ENCODE measurements around the gene RBMS1. TPM values are rescaled to one million over a fixed set of nuclear protein-coding genes. Genes with fewer than 3 reads are reported as not detected.
A peak's percentile ranks its signal among the peaks of the same experiment; 100 is the strongest.

Gene RBMS1
- total RNA-seq, 4 donors from 2014 or later: 13.5 to 31.6 (median 23.0) TPM

- no peak overlapping the region for H3K4me3 ChIP-seq
- no peaks in the 10 kb centered on the region for H3K36me3 ChIP-seq
- TF ChIP-seq EP300 (IDR thresholded peaks at IDR 0.05; ENCODE audit: low read depth) (no peak), POLR2AphosphoS5 (IDR thresholded peaks at IDR 0.05) (peak in 1 of 3 donors; percentile 27)
- peaks cover 30 to 98% (median 58%) of the 10 kb centered on the region in 4 donors for H3K4me1 ChIP-seq
- peak overlapping the region; percentile 45 to 68 (median 66) for H3K27ac ChIP-seq
- H3K27me3 ChIP-seq: peaks cover 5% of the 10 kb centered on the region
- WGBS, 2 donors (ENCODE audit: low coverage in 1 of 2): 51 to 81% methylated on average over 2 of the region's 2 CpGs
- intact Hi-C loops (cut with DNase I; ENCODE audit: low total_unique reads): no loop called here
- DNase-seq: no peak
- H3K9me3 ChIP-seq: no peaks in the 10 kb centered on the region
- in situ Hi-C loops (cut with MboI; ENCODE audit: low pct_ligation_motif_present in 1 of 4, low pct_unique_long_range_greater_than_20kb in 1 of 4, low sequenced_read_pairs in 3 of 4): no loop called here
These were observed 117.7 kb downstream of the RBMS1 start for GRCh38 chr2:160375802-160376469.

GRCh38 chr2:160375037-160375436 is 118.6 kb downstream of the RBMS1 start:
- DNase-seq: no peak
- no peaks in the 10 kb centered on the region for H3K36me3 ChIP-seq
- H3K27ac ChIP-seq: peak overlapping the region; percentile 45 to 68 (median 66)
- WGBS, 2 donors (ENCODE audit: low coverage in 1 of 2): 83 to 87% methylated on average over 1 to 4 of the region's 4 CpGs
- H3K27me3 ChIP-seq: peaks cover 6% of the 10 kb centered on the region
- intact Hi-C loops (cut with DNase I; ENCODE audit: low total_unique reads): no loop called here
- no peak overlapping the region for H3K4me3 ChIP-seq
- H3K4me1 ChIP-seq: peaks cover 30 to 94% (median 53%) of the 10 kb centered on the region in 4 donors
- H3K9me3 ChIP-seq: no peaks in the 10 kb centered on the region
- no peak for TF ChIP-seq EP300 (IDR thresholded peaks at IDR 0.05; ENCODE audit: low read depth)
- no peak for TF ChIP-seq POLR2A (IDR thresholded peaks at IDR 0.05)
- no peak for TF ChIP-seq POLR2AphosphoS5 (IDR thresholded peaks at IDR 0.05)
- no peak for TF ChIP-seq CTCF (IDR thresholded peaks at IDR 0.05)
- in situ Hi-C loops (cut with MboI; ENCODE audit: low pct_ligation_motif_present in 1 of 4, low pct_unique_long_range_greater_than_20kb in 1 of 4, low sequenced_read_pairs in 3 of 4): no loop called here

- H3K36me3 ChIP-seq: no peaks in the 10 kb centered on the region
- no peak overlapping the region for H3K4me3 ChIP-seq
- peaks cover 12% of the 10 kb centered on the region for H3K27me3 ChIP-seq
- TF ChIP-seq EP300 (IDR thresholded peaks at IDR 0.05; ENCODE audit: low read depth) (no peak), POLR2A (IDR thresholded peaks at IDR 0.05) (no peak), CTCF (IDR thresholded peaks at IDR 0.05) (no peak), POLR2AphosphoS5 (IDR thresholded peaks at IDR 0.05) (no peak)
- peaks cover 35 to 94% (median 52%) of the 10 kb centered on the region in 4 donors for H3K4me1 ChIP-seq
- no peak for DNase-seq
- no peaks in the 10 kb centered on the region for H3K9me3 ChIP-seq
- peak overlapping the region; percentile 13 to 67 (median 32) for H3K27ac ChIP-seq
- in situ Hi-C loops (cut with MboI; ENCODE audit: low pct_ligation_motif_present in 1 of 4, low pct_unique_long_range_greater_than_20kb in 1 of 4, low sequenced_read_pairs in 3 of 4): no loop called here
- intact Hi-C loops (cut with DNase I; ENCODE audit: low total_unique reads): no loop called here
These were observed 119.9 kb downstream of the RBMS1 start for GRCh38 chr2:160373666-160374065.

- Histone ChIP-seq H3K4me1 (peaks cover 35 to 94% (median 51%) of the 10 kb centered on the region in 4 donors), H3K27me3 (peaks cover 12% of the 10 kb centered on the region), H3K4me3 (no peak overlapping the region), H3K36me3 (no peaks in the 10 kb centered on the region), H3K27ac (peak overlapping the region; percentile 13 to 67 (median 32)), H3K9me3 (no peaks in the 10 kb centered on the region)
- WGBS, 2 donors (ENCODE audit: low coverage in 1 of 2): 82 to 85% methylated on average over 2 of the region's 2 CpGs
- in situ Hi-C loops (cut with MboI; ENCODE audit: low pct_ligation_motif_present in 1 of 4, low pct_unique_long_range_greater_than_20kb in 1 of 4, low sequenced_read_pairs in 3 of 4): no loop called here
- no peak for TF ChIP-seq POLR2AphosphoS5 (IDR thresholded peaks at IDR 0.05)
- DNase-seq: no peak
- intact Hi-C loops (cut with DNase I; ENCODE audit: low total_unique reads): no loop called here
These were observed 120.3 kb downstream of the RBMS1 start for GRCh38 chr2:160373263-160373662.

- no peak for DNase-seq
- TF ChIP-seq CTCF (IDR thresholded peaks at IDR 0.05) (no peak), POLR2AphosphoS5 (IDR thresholded peaks at IDR 0.05) (no peak), EP300 (IDR thresholded peaks at IDR 0.05; ENCODE audit: low read depth) (no peak)
- peaks cover 36 to 94% (median 54%) of the 10 kb centered on the region in 4 donors for H3K4me1 ChIP-seq
- H3K36me3 ChIP-seq: no peaks in the 10 kb centered on the region
- in situ Hi-C loops (cut with MboI; ENCODE audit: low pct_ligation_motif_present in 1 of 4, low pct_unique_long_range_greater_than_20kb in 1 of 4, low sequenced_read_pairs in 3 of 4): no loop called here
- intact Hi-C loops (cut with DNase I; ENCODE audit: low total_unique reads): no loop called here
- H3K27me3 ChIP-seq: peaks cover 17% of the 10 kb centered on the region
- no peak overlapping the region for H3K4me3 ChIP-seq
- peak overlapping the region in 2 of 4 donors; percentile 19 to 32 for H3K27ac ChIP-seq
- H3K9me3 ChIP-seq: no peaks in the 10 kb centered on the region
These were observed 121.0 kb downstream of the RBMS1 start for GRCh38 chr2:160372585-160372984.
